ENCODE data around the gene MORC3. TPM values are rescaled to one million over a fixed set of nuclear protein-coding genes. Genes with fewer than 3 reads are reported as not detected.
"Not testable (repeated sequence)": the region's sequence is repeated elsewhere in the genome, so short reads cannot be mapped to it uniquely, and the experiment has no call there.

MORC3 gene
- total and polyA plus RNA-seq, 7 donors = 12.0 to 59.8 (median 39.5) TPM

DNA sequence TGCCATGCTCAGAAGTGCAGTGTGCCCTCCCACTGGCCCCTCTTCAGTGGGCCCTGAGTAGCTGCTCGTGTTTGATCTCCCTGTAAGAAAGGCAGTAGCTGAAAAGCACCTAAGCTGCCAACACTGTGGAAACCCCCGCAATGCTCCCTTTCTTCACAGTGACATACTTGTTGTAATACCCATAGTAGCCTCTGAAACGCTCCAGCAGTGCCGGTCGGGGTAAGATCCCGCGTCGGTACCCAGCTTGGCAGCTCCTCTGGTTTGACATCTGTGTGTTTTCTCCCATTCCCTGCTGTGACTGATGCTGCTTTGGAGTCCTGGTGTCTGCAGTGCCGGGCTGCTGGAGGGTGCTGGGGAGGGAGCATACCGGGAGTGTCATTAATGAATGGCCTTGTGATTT, 68.8 kb downstream of the MORC3 start:
- intact Hi-C loops (cut with DNase I) = loop anchor here (5.0 kb wide), 1 partner anchor 252 kb away; the partner anchor contains the start of gene CBR3
- H3K27ac ChIP-seq = no peak overlapping the region
- no peak overlapping the region for H3K4me3 ChIP-seq
- peaks cover 0 to 15% (median 5%) of the 10 kb centered on the region in 4 donors for H3K4me1 ChIP-seq
- no peaks in the 10 kb centered on the region for H3K9me3 ChIP-seq
- no peaks in the 10 kb centered on the region for H3K36me3 ChIP-seq
- H3K27me3 ChIP-seq = no peaks in the 10 kb centered on the region
- DNase-seq = no peak
- 83 to 92% methylated on average over 10 of the region's 10 CpGs for WGBS, 2 donors
- no peak for TF ChIP-seq EP300 (IDR thresholded peaks at IDR 0.05)
- no peak for TF ChIP-seq POLR2AphosphoS5 (IDR thresholded peaks at IDR 0.05)
- TF ChIP-seq, protein P1, sequence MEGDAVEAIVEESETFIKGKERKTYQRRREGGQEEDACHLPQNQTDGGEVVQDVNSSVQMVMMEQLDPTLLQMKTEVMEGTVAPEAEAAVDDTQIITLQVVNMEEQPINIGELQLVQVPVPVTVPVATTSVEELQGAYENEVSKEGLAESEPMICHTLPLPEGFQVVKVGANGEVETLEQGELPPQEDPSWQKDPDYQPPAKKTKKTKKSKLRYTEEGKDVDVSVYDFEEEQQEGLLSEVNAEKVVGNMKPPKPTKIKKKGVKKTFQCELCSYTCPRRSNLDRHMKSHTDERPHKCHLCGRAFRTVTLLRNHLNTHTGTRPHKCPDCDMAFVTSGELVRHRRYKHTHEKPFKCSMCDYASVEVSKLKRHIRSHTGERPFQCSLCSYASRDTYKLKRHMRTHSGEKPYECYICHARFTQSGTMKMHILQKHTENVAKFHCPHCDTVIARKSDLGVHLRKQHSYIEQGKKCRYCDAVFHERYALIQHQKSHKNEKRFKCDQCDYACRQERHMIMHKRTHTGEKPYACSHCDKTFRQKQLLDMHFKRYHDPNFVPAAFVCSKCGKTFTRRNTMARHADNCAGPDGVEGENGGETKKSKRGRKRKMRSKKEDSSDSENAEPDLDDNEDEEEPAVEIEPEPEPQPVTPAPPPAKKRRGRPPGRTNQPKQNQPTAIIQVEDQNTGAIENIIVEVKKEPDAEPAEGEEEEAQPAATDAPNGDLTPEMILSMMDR (IDR thresholded peaks at IDR 0.05) = no peak
- TF ChIP-seq POLR2A (IDR thresholded peaks at IDR 0.05) = no peak

DNA sequence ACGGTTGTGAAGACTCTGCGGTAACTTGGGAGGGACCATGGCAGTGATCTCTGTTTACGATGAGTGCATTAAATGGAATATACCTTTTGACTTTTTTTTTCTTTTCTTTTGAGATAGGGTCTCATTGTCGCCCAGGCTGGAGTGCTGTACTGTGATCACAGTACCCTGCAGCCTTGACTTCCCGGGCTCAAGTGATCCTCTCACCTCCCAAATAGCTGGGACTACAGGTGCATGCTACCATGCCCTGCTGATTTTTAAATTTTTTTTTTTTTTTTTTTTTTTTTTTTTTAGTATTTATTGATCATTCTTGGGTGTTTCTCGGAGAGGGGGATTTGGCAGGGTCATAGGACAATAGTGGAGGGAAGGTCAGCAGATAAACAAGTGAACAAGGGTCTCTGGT, 71.7 kb downstream of the MORC3 start:
- DNase-seq = peak; percentile 18
- 97 to 98% methylated on average over 5 of the region's 6 CpGs for WGBS, 2 donors
- intact Hi-C loops (cut with DNase I); H3K4me1 ChIP-seq; H3K27me3 ChIP-seq; H3K9me3 ChIP-seq; H3K36me3 ChIP-seq; H3K27ac ChIP-seq; H3K4me3 ChIP-seq: not testable (repeated sequence)

DNA sequence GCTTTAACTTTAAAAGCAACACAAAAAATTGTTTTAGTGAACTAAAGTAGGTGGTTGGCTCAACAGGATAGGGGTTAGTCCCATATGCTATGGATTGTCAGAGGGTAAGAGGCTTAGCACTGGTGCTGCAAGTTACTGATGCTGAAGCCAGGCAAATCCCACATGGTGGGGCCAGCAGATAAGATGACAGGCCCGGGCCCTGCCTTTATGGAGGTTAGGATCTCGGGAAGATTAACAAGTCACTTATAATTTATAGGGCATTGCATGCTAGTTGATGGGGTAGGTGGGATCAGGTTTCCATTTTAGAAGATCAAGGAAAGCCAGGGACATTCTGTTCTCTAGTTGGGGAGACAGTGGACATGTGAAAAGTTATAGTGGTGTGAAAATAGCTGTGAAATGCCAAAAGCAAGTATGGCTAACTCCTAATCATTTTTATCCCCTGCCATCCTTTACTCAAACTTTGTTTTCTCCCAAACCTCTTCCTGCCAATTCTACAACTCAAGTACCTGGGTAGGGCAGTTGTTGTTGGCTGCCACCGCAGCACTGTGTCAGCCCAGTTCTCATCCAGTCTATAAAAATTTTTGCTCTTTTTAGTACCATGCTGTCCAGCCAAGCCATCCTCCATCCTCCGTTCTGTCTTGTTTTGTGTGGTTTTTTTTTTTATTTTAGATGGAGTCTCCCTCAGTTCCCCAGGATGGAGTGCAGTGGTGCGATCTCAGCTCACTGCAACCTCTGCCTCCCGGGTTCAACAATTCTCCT, 75.5 kb downstream of the MORC3 start:
- no peak overlapping the region for H3K4me3 ChIP-seq
- no peaks in the 10 kb centered on the region for H3K36me3 ChIP-seq
- no peak for TF ChIP-seq EP300 (IDR thresholded peaks at IDR 0.05)
- TF ChIP-seq, protein P1 (IDR thresholded peaks at IDR 0.05) = no peak
- TF ChIP-seq POLR2AphosphoS5 (IDR thresholded peaks at IDR 0.05) = no peak
- no peak for TF ChIP-seq POLR2A (IDR thresholded peaks at IDR 0.05)
- H3K27me3 ChIP-seq = no peaks in the 10 kb centered on the region
- peak; percentile 27 for DNase-seq
- no peak overlapping the region for H3K27ac ChIP-seq
- no peaks in the 10 kb centered on the region for H3K4me1 ChIP-seq
- intact Hi-C loops (cut with DNase I) = no loop called here
- H3K9me3 ChIP-seq = no peaks in the 10 kb centered on the region
- WGBS, 2 donors = 94 to 95% methylated on average over 6 of the region's 6 CpGs

DNA sequence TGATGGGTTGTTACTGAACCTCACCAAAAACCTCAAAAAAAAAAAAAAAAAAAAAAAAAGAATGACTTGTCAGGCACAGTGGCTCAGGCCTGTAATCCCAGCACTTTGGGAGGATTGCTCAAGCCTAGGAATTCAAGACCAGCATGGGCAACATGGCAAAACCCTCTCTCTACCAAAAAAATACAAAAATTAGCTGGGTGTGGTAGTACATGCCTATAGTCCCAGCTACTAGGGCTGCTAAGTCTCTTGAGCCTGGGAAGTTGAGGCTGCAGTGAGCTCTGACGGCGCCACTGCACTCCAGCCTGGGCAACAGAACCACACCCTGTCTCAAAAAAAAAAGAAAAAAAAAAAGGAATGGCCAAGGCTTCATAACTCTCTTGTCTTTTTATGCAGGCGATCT, 76.3 kb downstream of the MORC3 start:
- Histone ChIP-seq H3K27ac (no peak overlapping the region), H3K9me3 (no peaks in the 10 kb centered on the region), H3K4me3 (no peak overlapping the region), H3K4me1 (no peaks in the 10 kb centered on the region), H3K36me3 (no peaks in the 10 kb centered on the region), H3K27me3 (no peaks in the 10 kb centered on the region)
- intact Hi-C loops (cut with DNase I) = no loop called here
- 92 to 96% methylated on average over 3 of the region's 3 CpGs for WGBS, 2 donors
- TF ChIP-seq POLR2A (IDR thresholded peaks at IDR 0.05) (no peak), POLR2AphosphoS5 (IDR thresholded peaks at IDR 0.05) (no peak), EP300 (IDR thresholded peaks at IDR 0.05) (no peak)
- TF ChIP-seq, protein P1 (IDR thresholded peaks at IDR 0.05) = no peak
- DNase-seq = no peak

DNA sequence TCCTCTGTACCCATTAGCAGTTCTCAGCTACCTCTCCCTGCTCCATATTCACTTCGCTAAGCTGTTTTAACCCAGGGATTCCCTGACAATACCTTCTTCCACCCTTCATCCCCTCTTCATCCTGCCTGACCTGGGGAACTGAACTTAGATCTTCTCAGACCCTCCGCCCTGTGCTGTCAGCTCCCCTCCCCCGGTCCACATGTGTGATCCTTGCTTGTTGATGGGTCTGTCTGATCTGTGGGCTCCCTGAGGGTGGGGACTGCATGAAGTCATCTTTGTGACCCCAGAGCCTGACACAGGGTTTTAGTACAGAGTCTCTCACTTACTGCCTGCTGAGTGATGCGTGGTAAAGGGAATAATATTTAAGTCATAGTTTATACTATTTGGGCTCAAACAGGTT, 77.0 kb downstream of the MORC3 start:
- Histone ChIP-seq H3K27ac (no peak overlapping the region), H3K9me3 (no peaks in the 10 kb centered on the region), H3K4me1 (no peaks in the 10 kb centered on the region), H3K4me3 (no peak overlapping the region), H3K27me3 (no peaks in the 10 kb centered on the region), H3K36me3 (no peaks in the 10 kb centered on the region)
- DNase-seq = peak; percentile 35
- WGBS, 2 donors = 97 to 98% methylated on average over 4 of the region's 4 CpGs
- TF ChIP-seq POLR2A (IDR thresholded peaks at IDR 0.05) (no peak), POLR2AphosphoS5 (IDR thresholded peaks at IDR 0.05) (no peak), EP300 (IDR thresholded peaks at IDR 0.05) (no peak)
- TF ChIP-seq, protein P1 (IDR thresholded peaks at IDR 0.05) = no peak
- intact Hi-C loops (cut with DNase I) = no loop called here

Measured in sigmoid colon (tissue), 7 donors.